Germinal center (tissue), 1 donor: ENCODE data around the gene GGTA1.
"Not testable (repeated sequence)": the region's sequence is repeated elsewhere in the genome, so short reads cannot be mapped to it uniquely, and the experiment has no call there.

Experiments used
- DNase-seq: peaks from one replicate; pipeline ENCODE4 v3.0.0; 2012; ENCODE audit warnings: mixed read lengths, low spot score

GGTA1 gene

DNA sequence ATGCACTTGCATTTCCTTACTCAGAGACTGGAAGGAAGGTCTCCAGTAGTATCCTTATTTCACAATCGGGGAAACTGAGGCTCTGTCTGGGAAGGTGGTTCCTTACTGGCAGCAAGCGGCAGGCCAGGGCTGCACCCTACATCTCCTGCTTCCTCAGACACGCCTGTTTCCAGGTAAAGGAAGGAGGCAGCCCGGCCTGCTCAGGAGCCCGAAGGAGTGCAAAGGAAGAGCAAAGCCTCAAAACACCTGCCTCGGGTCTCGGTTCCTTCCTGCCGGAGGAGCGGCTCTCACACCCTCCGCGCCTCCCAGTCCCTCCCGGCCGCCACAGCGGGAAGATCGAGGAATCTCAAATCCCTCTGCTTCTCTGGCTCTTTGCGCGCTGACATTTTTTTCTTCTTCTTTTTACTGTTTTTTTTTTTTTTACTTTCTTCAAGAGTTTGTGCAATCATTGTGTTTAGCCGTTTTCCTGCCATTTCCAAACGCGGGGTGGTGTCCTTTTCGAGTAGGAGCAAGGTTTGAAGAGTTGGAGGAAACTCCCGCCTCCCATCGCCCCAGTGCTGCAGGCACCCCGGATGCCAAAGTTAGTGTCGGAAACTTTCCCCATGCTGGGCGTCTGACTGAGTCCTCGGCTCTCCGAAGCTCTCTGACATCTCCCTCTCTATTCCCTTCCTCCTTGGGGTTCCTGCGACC lies 1.0 kb downstream of the GGTA1 start:
- DNase-seq = peak; percentile 36

DNA sequence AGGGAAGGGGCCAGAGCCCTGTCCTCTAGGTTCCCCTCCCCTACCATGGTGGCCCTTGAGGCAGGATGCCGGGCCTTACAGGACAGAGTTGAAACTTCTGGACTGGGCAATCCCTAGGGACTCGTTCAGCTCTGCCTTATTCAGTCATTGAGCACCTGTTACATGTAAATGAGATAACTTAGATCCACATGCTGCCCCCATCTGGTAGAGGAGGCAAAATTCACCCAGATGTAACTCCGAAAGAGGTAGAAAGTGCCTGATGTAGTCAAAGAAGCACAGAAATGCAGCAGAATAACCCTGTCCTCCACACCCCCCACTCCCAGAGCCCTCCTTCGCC lies 1.5 kb downstream of the GGTA1 start:
- DNase-seq = peak; percentile 91

DNA sequence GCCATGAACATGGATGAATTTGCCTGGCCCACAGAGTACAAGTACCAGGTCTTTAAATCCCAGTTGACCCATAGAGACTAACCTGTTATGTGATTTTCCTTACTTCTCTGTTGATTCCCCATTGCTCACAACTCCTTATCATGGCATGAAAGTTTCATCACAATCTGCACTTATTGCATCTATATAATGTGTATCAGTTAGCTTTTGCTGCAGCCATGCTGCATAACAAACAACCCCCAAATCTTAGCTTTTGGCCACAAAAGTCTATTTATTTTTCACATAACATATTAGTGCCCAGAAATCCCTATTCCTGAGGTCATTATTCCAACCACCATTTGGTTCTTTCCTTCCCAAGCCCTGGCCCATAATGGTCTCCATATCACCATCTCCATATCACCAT lies 3.7 kb downstream of the GGTA1 start:
- DNase-seq = no peak

DNA sequence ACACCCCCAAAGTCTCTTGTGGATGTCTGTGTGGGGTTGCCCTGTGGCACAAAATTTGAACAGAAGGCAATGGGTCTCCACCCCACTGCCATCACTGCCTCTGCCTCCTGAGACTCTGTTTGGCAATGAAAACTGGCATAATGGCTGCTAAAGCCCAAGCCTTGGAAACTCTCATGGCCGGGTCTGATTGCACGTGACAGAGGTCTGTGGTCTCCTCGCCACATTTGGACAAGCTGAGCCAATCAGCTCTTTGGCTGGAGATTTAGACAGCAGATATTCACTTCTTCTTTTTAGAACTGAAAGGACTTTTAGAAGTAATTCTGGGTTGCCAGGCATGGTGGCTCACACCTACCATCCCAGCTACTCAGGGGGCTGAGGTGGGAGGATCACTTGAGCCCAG lies 5.5 kb downstream of the GGTA1 start:
- peak; percentile 47 for DNase-seq

DNA sequence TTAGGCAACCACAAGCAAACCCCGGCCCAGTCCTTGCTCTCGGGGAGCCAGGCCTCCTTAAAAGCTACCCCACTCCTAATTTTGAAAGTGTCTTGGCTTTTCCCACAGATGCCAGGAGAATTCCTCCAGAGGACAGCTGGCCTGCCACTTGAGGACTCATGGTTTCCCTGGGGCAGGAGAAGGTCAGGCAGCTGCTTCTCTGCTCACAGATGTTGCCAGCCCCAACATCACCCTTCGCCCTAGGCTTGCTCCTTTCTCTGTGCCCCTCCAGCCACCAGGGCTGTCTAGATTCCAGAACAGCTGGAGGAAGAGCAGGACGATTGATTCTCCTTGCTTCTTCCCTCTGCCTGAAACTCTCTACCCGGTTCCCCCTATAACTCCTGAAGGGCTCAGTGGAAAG lies 8.5 kb downstream of the GGTA1 start:
- no peak for DNase-seq

DNA sequence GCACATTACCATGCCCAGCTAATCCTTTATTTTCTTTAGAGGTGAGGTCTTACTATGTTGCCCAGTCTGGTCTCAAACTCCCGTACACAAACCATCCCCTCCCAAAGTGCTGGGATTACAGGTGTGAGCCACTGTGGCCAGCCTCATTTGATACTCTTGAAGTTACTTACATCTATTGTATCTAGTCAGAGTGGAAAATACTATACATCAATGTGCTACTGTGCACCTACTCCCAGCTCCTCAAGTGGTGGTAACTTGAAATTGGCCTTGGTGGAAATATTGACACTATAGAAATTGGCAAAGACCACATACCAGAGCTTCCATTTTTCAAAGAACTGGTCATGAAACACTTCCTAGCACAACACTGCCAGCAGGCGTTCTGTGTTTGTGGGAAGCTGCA lies 10.3 kb downstream of the GGTA1 start:
- DNase-seq = no peak

DNA sequence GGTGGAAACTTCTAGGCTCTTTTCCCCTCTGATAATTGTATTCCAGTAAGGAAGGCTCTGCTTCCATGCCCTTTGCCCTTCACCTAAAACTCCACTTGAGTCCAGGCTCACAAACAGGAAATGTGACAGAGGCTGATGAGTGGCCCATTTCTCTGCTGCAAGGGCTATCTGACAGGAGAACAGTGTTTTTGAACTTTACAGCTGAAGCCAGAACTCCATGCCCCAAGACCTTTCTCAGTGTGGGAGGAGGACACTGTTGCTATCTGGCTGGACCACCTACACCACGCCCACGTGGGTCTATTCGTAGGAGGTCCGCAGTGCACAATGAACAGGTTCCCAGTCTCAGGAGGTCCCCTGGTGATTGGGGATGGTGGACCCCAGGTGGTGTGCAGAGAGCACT lies 13.6 kb downstream of the GGTA1 start:
- DNase-seq = no peak

DNA sequence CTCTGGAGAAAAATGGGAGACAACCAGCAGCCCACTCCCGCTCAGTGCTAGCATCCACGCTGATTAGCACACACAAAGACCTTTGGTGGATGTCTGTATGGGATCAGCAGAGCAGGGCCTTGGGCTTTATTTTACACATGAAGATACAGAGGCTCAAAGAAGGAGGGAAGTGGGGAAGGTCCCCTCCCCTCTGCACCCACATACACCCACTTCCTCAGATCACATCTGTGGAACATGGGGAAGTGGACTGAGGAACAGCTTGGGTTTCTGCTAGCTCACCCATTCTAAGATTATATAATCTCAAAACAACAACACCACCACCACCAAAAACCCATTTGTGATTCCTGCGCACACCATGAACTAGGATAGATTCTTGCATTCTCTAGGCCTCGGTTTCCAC lies 14.0 kb downstream of the GGTA1 start:
- DNase-seq = peak; percentile 51

DNA sequence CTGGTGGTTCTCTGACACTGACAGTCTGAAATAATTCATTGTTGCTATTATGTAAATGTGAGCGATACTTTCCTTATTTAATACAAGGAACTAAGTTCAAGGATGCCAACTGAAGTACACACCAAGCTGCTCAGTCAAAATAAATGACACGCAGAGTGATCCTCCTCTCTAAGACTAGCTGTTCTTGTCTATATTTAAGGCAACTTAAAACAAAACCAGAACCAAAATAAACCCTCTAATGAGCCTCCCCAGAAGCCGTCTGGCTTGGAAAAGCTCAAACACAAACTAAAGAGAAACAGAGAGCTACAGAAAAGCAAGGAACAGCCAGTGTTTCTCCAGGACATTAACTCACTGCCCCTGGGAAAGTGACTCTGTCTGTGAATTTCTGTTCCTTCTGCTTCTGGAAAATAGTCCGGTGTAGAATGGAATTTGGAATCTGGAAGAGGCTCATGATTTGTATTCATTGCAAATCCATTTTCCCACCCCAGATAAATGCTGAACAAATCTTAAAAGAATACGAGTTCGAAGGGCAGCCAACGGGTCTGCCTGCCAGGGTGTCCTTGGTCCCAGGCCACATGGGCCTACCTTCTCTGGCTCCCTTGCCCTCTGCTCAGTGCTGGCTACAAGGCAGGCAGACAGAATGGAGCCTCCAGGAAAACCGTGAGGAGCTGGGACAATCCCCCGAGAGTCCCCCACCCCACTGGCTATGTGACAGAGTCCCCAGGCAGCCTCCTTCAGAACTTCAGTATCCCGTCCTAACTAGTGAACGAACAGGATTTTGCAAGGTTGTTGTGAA lies 14.8 kb downstream of the GGTA1 start:
- peak; percentile 44 for DNase-seq

DNA sequence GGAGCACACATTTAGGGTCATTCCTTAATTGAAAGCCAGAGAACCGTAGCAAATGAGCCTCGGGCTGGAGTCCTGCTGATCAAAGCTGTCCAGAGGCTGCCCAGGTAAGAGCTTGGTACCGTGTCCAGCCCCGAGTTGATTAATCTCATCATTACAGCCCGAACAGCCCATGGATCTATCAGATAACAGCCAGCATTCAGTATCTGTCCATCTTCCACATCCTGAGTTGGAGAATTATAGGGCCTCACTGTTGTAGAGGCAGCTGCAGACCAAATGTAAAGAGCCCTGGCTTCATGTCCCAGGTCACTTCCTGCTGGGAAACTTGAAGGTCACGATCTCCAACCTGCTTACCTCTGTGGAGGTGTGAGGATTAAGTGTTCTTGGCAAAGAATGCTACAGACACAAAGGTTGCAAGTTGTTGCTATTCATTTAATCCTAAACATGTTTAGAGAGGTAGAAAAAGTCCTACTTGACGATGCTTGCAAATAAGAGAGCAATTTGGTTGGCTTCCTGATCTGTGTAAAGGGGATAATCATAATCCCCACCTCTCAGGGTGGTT lies 16.1 kb downstream of the GGTA1 start:
- DNase-seq = no peak

DNA sequence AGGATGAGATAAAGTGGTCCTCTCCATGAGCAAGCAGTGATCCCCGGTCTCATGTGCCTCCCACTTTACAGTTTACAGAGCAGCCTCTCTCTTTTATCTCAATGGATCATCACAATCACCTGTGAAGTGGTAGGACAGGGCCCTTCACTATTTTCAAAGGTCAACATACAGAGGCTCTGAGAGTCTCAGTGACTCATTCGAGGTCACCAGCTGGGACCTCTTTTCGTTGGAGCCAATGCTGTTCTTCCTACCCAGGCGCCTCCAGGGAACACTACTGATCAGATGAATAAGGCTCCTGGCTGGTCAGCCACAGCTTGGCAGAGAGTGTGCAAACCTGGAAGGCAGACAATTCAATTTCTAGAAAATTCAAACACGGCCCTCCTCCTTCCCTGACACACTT lies 16.6 kb downstream of the GGTA1 start:
- no peak for DNase-seq

DNA sequence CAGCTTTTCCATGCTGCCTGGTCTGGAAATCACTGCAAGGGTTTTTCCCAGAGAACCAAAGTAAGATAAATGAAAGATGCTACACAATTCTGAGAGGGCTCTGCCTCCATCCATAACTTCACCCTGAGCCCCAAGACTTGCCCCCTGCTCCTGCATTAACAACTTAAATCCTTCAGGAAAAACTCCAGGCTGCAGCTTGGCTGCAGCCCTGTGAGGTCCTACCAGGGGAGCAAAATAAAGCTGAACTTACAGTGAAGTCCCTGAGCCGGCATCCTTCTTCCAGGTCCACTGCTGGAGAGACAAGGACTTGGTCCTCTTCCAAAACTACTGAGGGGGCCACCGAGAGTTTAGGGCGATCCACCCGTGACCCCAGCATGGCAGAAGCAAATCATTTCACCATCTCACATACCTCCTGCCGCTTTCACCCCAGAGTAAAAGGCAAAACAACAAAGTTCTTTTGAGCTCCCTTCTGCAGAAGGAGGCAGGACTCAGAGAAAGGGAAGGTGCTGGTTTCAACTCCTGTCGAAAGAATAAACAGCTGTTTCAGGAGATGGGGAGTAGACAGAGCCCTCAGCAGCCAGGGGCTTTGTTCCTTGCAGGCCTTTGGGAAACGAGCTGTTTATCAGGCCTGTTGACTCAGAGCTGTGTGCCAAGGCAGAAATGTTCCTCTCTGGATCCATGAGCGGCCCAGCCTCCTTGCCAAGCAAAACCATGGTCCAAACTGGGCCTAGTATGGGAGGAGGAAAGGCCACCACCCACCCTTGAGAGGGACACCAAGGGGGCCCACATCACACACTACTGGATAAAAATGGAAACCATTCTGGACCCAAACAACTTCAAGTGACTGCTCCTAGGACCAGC lies 20.6 kb downstream of the GGTA1 start:
- DNase-seq = no peak

DNA sequence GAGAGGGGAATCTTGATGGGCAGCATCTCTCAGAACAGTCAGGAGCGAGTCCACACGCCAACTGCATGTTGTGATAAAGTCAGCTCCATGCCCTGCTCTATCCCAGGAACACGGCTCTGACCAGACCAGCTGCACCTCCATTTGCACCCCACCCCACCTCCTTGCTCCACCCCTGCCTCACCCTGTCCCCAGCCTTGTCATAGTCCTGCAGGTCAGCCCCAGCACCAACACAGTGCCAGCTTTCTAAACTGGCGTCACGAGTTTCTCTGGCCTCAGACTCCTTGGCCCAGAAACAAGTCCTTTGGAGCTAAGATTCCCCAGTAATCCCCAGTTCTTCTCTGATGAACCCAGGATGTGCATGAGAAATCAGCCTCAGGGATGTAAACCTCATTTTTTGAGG lies 23.5 kb downstream of the GGTA1 start:
- DNase-seq = no peak

DNA sequence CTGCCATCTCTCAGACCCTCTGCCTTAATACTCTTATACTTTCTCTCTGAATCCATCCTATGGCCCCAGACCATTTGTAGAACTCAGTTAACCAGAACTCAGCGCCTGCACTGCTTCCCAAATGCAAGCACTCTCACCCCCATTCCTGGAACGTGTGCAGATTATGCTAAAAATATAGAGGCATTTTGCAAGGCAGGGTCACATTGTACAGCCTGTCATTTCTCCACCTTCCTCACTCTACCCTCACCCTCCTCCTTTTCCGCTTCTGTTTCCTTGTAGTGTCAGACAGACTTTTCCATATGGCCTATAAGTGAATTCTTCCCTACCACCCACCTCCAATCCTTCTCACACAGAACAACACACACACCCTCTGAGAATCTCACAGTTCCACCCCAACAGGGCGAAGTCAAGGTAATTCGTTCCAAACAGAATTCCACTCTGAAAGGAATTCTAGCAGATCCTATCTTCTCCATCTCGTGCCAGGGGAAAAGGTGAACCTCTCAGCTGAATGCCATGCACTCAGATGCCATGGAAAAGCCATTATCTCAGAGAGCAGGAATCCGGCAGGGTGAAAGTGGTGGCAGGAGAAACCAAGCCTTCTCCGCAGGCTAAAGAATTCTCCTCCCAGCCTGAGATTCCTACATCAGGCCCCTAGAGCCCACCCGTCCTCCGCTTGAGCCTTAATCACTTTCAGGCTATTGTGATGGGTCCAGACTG lies 25.3 kb downstream of the GGTA1 start:
- DNase-seq = no peak

DNA sequence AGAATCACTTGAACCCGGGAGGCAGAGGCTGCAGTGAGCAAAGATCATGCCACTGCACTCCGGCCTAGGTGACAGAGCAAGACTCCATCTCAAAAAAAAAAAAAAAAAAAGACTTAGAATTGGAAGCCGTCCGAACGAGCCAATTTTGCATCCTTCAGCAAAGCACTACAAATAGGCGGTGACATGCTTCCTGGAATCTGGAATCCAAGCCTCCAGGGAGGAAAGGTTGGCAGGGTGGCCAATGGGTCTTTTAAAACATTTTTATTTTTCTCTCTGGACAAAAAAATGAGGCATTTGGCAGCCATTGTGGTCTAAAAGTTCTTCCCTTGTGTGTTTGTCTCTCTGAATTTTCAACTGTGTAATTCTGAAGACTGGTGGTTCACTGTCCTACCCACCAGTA lies 26.4 kb downstream of the GGTA1 start:
- DNase-seq = no peak

DNA sequence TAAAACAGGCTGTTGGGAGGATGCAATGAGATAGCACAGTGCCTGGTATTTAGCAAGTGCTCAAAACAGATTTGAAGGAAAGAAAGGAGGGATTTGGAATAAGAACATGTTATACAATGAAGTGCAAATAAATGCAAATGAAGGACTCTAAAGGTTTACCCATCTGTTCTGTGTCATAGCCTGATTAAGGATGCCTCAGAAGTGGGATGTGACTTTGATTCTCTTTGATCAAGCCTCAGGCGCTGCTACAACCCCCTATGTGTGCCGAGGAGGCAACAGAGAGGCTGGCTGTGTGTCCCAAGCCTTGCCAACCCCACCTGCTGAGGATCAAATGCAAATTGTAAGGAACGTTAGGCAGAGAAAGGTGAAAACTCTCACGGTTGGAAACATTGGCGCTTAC lies 27.2 kb downstream of the GGTA1 start:
- DNase-seq = no peak

DNA sequence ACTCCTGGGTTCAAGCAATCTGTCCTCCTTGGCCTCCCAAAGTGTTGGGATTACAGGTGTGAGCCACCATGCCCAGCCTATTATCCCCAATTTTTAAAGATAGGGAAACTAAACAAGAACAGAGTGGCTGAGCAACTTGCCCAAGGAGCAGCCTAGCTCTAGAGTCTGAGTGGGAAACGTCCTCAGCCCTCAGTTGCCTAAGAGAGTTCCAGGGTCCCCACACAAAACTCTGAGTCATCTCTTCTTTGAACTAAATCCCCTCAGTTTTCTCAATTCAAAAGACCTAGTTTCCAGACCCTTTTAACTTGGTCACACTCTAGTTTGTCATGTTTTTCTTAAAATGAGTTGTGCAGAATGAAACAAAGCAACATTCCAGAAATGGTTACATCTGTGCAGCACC lies 33.5 kb downstream of the GGTA1 start:
- DNase-seq = no peak

DNA sequence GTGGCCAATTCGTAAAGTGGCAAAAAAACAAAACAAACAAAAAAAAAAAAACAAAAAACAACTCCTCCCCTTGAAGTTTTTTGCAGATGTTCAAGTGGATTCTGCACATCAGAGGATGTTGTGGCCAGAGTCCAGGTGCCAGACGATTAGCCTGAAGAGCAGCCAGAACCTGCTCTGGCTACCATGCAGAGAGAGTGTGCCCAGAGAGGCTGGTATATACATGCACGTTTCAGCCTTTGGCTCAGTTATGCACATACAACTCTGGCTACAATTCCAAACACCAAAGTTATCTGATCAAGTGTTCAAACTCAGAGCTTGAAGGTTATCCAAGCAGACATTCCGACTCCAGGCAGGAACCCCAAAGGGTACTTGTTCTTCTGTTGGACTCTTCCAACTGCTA lies 34.7 kb downstream of the GGTA1 start:
- DNase-seq = no peak

DNA sequence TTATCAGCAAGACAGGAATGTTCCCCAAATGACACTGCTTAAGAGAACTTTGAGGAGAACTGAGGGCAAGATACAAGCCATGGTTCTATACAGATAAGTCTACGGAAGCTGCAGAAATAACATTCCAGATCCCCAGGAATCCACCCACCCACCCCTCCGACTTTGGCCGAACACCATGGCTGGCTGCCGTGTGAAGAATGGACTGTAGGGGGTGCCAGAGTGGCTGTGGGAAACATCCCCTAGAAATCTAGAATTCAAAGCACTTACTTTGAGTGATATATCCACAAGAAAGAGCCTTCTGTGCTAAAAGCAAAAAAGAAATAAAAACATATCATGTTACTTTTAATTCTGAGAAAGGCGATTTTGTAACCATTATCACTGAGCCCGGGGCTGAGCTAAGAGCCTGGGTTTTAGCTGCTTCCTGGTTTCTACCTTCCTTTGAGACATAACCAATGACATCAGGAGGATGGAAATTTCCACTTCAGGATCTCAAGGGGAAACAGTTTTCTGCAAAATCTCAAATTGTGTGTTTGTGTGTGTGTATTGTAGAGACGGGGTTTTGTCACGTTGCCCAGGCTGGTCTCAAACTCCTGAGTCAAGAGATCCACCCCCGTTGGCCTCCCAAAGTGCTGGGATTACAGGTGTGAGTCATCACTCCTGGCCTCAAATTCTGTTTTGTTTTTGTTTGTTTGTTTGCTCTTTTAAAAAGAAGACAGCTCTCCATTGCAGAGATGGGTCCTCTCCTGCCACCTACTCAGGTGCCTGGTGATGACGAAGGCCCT lies 36.4 kb downstream of the GGTA1 start:
- DNase-seq = peak; percentile 52

DNA sequence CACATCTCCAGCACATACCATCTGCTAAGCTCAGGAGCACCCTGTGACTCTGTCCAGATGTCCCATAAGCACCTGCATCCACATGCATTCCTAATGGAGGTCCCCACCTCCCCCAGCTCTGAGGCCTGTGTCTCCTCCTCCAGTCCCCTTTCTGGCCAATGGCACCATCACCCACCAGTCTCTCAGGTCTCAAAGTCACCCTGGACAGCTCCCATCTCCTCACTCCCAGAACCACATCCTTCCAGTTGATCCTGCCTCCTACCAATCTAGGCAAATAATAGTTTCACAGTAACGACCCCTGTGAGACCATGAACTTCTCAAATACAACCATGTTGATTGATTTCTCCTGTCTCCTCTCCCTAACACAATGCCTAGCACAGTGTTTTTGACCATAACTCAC lies 40.1 kb downstream of the GGTA1 start:
- DNase-seq = no peak

DNA sequence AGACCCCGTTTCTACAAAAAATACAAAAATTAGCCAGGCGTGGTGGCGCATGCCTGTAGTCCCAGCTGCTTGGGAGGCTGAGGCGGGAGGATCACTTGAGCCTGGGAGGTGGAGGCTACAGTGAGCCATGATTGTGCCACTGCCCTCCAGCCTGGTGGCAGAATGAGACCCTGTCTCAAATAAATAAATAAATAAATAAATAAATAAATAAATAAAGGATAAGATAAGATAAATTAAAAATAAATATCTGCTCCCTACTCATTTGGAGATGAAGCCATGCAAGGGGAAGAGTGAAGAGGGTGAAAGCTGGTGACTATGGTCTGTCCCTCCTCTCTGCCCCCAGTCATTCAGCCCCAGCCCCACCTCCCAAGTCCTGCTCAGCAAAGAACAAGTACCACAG lies 41.2 kb downstream of the GGTA1 start:
- not testable (repeated sequence) for DNase-seq
